BLaER1 treated with 17β-estradiol and CSF1 and Interleukin-3, amounts not matched to agents 10 nM and 100 nM (cell line): ENCODE measurements around the gene ZNF638.

Experiments used
- H3K27ac ChIP-seq, 11 experiments: shearing (Covaris generic); formaldehyde crosslinking; 2 replicates each; pipeline ENCODE4 v1.8.1; 2022
- H3K27me3 ChIP-seq, 11 experiments: shearing (Covaris generic); formaldehyde crosslinking; 2 replicates each; pipeline ENCODE4 v1.8.1; 2022
- H3K36me3 ChIP-seq, 11 experiments: shearing (Covaris generic); formaldehyde crosslinking; 2 replicates each; pipeline ENCODE4 v1.8.1; 2022
- H3K4me1 ChIP-seq, 10 experiments: shearing (Covaris generic); formaldehyde crosslinking; 2 replicates each; pipeline ENCODE4 v1.8.1; 2022
- H3K4me2 ChIP-seq, 11 experiments: shearing (Covaris generic); formaldehyde crosslinking; 2 replicates each; pipeline ENCODE4 v1.8.1; 2022
- H3K4me3 ChIP-seq, 10 experiments: shearing (Covaris generic); formaldehyde crosslinking; 2 replicates each; pipeline ENCODE4 v1.8.1; 2022
- H3K9ac ChIP-seq, 11 experiments: shearing (Covaris generic); formaldehyde crosslinking; 2 replicates each; pipeline ENCODE4 v1.8.1; 2022
- H3K9me3 ChIP-seq, 11 experiments: shearing (Covaris generic); formaldehyde crosslinking; replicated peaks in 1 of 11; 2 replicates each; pipeline ENCODE4 v1.8.1; 2022
- H4K20me1 ChIP-seq, 11 experiments: shearing (Covaris generic); formaldehyde crosslinking; 2 replicates each; pipeline ENCODE4 v1.8.1; 2022
- Cebpa-rat ChIP-seq, 11 experiments: shearing (Covaris generic); IDR thresholded peaks; 2 replicates each; pipeline ENCODE4 v1.8.1; 2022

Gene ZNF638

DNA sequence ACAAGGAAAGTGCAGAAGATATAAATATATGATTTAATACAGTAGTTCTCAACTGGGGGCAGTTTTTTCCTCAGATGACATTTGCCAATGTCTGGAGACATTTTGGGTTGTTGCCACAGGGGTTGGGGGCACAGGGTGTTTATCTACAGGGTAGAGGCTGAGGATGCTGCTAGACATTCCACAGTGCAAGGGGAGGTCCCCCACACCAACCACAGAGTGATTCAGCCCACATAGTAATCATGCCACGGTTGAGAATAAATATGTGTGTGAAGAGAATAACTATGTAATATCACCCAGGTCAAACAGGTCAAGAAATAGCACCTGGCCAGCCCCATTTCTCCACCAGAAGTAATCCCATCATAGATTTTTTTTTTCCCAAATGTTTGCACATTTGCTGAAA is 139.7 kb downstream of the ZNF638 start:
- Histone ChIP-seq H3K36me3 (peaks cover 0 to 36% (median 0%) of the 10 kb centered on the region in 11 experiments; a peak in 7 of 22 replicates), H3K27me3 (peaks cover 25 to 32% (median 29%) of the 10 kb centered on the region in 11 experiments), H3K4me3 (no peak overlapping the region), H3K9me3 (no peaks in the 10 kb centered on the region), H3K4me2 (no peak overlapping the region), H3K27ac (no peak overlapping the region), H3K4me1 (peaks cover 8 to 53% (median 24%) of the 10 kb centered on the region in 10 experiments; a peak in 19 of 20 replicates), H3K9ac (no peak overlapping the region), H4K20me1 (peaks cover 0 to 61% (median 31%) of the 10 kb centered on the region in 11 experiments; a peak in 18 of 22 replicates)
- no peak for TF ChIP-seq Cebpa-rat (IDR thresholded peaks at IDR 0.05)

DNA sequence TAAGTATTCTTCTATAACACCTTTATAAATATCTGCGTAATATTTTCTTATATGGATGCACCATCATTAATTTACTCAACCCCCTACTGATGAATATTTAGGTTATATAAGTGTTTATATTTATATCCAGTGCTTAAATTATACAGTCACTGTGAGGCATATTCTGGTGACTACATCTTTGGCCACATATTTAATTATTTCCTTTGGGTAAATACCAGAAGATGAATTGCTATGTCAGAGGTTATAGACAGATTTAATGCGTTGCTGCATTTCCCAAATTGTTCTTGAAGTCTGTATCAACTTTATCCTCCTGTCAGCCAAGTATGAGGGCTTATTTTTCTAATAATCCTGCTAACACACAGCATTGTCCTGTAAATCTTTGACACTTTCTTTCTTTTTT is 140.4 kb downstream of the ZNF638 start:
- no peak overlapping the region for H3K4me2 ChIP-seq
- H3K9ac ChIP-seq: no peak overlapping the region
- no peaks in the 10 kb centered on the region for H3K9me3 ChIP-seq

DNA sequence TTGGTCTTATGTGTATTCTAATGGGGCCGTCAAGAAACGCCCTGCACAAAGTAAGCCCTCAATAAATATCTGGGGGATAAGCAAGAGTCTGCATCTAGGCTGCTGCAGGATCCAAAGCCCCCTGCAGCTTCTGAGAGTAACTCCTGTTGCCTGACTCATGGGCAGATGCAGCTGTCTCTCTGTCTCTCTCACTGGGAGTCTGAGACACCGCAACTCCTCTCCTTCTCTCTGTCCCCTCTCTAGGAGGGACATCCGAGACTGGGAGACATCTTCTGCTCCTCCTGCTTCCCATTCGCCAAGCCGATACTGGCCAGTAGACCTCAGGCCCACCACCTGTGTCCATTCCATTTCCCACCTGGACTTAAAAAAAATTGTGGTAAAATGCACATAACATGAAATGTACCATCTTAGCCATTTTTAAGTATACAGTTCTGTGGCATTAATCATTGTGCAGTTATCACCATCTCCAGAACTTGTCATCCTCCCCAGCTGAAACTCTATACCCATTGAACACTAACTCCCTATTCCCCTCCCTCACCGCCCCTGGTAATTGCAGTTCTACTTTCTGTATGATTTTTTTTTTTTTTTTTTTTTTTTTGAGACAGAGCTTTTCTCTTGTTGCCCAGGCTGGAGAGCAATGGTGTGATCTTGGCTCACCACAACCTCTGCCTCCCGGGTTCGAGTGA is 141.9 kb downstream of the ZNF638 start:
- Histone ChIP-seq H3K27me3 (peaks cover 3 to 10% (median 7%) of the 10 kb centered on the region in 11 experiments; a peak in 20 of 22 replicates), H3K36me3 (peaks cover 0 to 31% (median 0%) of the 10 kb centered on the region in 11 experiments; a peak in 7 of 22 replicates), H3K4me2 (peak overlapping the region in 2 of 11 experiments; percentile 38 to 59; a peak in 3 of 22 replicates), H3K9me3 (peaks cover 0 to under 1% (median 0%) of the 10 kb centered on the region in 11 experiments; a peak in 1 of 22 replicates), H3K4me3 (no peak overlapping the region), H4K20me1 (peaks cover 0 to 48% (median 9%) of the 10 kb centered on the region in 11 experiments; a peak in 12 of 22 replicates), H3K27ac (no peak overlapping the region; a peak in 1 of 22 replicates), H3K4me1 (peaks cover 21 to 60% (median 34%) of the 10 kb centered on the region in 10 experiments), H3K9ac (no peak overlapping the region)
- no peak for TF ChIP-seq Cebpa-rat (IDR thresholded peaks at IDR 0.05)

More for the DNA sequence above, 140.4 kb downstream of the ZNF638 start:
- Histone ChIP-seq H3K36me3 (peaks cover 0 to 36% (median 0%) of the 10 kb centered on the region in 11 experiments; a peak in 7 of 22 replicates), H3K27me3 (peaks cover 18 to 25% (median 22%) of the 10 kb centered on the region in 11 experiments), H3K4me1 (peaks cover 7 to 59% (median 25%) of the 10 kb centered on the region in 10 experiments), H4K20me1 (peaks cover 0 to 59% (median 24%) of the 10 kb centered on the region in 11 experiments; a peak in 16 of 22 replicates), H3K27ac (no peak overlapping the region), H3K4me3 (no peak overlapping the region)
- TF ChIP-seq Cebpa-rat (IDR thresholded peaks at IDR 0.05): no peak

DNA sequence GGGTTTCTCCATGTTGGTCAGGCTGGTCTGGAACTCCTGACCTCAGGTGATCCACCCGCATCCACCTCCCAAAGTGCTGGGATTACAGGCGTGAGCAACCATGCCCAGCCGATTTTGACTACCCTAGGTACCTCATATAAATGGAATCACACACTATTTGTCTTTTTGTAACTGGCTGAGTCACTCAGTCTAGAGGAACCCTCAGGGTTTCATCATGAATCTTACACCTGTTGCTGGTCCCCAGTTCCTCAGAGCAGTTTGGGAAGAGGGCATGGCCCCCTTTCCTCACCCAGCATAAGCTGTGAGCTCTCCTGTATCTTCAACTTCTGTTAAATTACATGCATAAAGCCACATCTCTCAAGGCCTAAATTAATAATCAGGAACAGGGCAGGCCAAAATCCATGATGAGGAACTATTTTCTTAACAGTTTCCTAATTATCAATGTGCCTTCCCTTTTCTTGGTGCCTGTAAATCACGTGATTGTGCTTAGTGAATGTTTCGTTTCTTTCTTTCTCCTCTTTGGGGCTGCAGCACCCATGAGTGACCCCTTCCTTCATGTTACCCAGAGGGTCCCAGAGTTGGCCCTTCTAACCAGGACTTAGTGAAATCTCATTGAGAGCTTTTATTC is 142.6 kb downstream of the ZNF638 start:
- Histone ChIP-seq H3K36me3 (peaks cover 0 to 26% (median 0%) of the 10 kb centered on the region in 11 experiments; a peak in 7 of 22 replicates), H3K4me1 (peaks cover 28 to 54% (median 40%) of the 10 kb centered on the region in 10 experiments), H4K20me1 (peaks cover 0 to 41% (median 2%) of the 10 kb centered on the region in 11 experiments; a peak in 10 of 22 replicates), H3K4me2 (peak overlapping the region in 3 of 11 experiments; percentile 23 to 59 (median 38); a peak in 7 of 22 replicates), H3K9me3 (peaks cover 0 to 8% (median 0%) of the 10 kb centered on the region in 11 experiments; a peak in 2 of 22 replicates), H3K27me3 (peaks cover 0 to 3% (median 0%) of the 10 kb centered on the region in 11 experiments; a peak in 2 of 22 replicates), H3K27ac (no peak overlapping the region; a peak in 1 of 22 replicates), H3K9ac (no peak overlapping the region), H3K4me3 (no peak overlapping the region)
- TF ChIP-seq Cebpa-rat (IDR thresholded peaks at IDR 0.05): no peak

DNA sequence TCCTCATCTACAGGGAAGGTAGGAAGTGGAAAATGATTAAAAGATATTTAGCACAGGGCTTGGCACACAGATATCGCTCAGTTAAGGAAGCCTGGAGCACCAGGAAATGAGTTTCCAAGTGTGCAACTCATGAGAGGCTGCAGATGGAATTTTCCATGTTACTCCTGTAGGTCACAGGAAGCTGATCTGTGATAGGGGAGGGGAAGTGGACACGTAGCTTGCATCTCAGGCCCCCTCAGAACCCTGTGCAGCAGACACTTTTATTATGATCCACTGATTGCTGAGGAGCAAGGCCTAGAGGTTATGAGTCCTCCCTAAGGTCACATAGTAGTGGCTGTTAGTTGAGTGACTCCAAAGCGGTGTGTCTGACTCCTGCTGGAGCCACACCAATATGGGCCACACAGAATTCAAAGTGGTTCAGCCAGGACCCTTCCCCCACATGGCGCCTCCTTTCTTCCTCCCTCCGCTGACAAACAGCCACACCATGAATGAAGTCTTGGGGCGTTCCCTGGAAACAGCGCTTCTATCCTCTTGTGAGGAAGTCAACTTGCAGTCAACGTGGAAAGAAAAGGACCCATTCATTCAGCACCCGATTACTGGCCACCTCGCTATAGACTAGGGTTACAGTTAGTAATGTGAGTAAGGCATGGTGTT is 143.3 kb downstream of the ZNF638 start:
- Histone ChIP-seq H3K4me1 (peaks cover 32 to 48% (median 42%) of the 10 kb centered on the region in 10 experiments), H3K27me3 (no peaks in the 10 kb centered on the region), H3K36me3 (peaks cover 0 to 33% (median 0%) of the 10 kb centered on the region in 11 experiments; a peak in 7 of 22 replicates), H3K4me3 (no peak overlapping the region), H3K4me2 (peak overlapping the region in 3 of 11 experiments; percentile 23 to 59 (median 38); a peak in 6 of 22 replicates), H4K20me1 (peaks cover 0 to 42% (median 0%) of the 10 kb centered on the region in 11 experiments; a peak in 8 of 22 replicates), H3K9me3 (peaks cover 0 to 8% (median 0%) of the 10 kb centered on the region in 11 experiments; a peak in 3 of 22 replicates), H3K27ac (no peak overlapping the region; a peak in 1 of 22 replicates), H3K9ac (no peak overlapping the region)
- no peak for TF ChIP-seq Cebpa-rat (IDR thresholded peaks at IDR 0.05)

DNA sequence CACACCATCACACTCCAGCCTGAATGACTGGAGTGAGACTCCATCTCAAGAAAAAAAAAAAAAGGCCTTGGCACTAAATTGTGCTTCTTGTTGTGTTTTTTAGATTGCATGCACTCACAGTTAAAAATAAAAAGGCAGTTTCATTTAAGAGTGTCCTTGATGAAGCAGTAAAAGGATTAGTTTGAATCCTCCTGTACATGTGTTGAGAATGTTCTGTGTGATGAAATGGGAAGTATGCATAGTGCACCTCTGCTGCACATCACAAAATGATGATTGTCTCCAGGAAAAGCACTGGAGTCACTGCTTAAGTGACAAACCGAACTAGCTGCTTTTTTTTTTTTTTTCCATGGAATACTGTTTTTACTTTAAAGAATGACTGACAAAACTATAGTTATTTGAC is 144.9 kb downstream of the ZNF638 start:
- Histone ChIP-seq H3K4me2 (peak overlapping the region in 8 of 11 experiments; percentile 21 to 66 (median 55); a peak in 11 of 22 replicates), H3K9ac (no peak overlapping the region), H3K9me3 (peaks cover 0 to 8% (median 0%) of the 10 kb centered on the region in 11 experiments; a peak in 3 of 22 replicates), H3K27ac (peak overlapping the region in 2 of 11 experiments; percentile 23 to 35; a peak in 3 of 22 replicates), H3K36me3 (peaks cover 0 to 47% (median 0%) of the 10 kb centered on the region in 11 experiments; a peak in 8 of 22 replicates), H4K20me1 (peaks cover 0 to 45% (median 0%) of the 10 kb centered on the region in 11 experiments; a peak in 8 of 22 replicates), H3K4me3 (no peak overlapping the region), H3K4me1 (peaks cover 29 to 45% (median 41%) of the 10 kb centered on the region in 10 experiments), H3K27me3 (no peaks in the 10 kb centered on the region)
- TF ChIP-seq Cebpa-rat (IDR thresholded peaks at IDR 0.05): no peak

DNA sequence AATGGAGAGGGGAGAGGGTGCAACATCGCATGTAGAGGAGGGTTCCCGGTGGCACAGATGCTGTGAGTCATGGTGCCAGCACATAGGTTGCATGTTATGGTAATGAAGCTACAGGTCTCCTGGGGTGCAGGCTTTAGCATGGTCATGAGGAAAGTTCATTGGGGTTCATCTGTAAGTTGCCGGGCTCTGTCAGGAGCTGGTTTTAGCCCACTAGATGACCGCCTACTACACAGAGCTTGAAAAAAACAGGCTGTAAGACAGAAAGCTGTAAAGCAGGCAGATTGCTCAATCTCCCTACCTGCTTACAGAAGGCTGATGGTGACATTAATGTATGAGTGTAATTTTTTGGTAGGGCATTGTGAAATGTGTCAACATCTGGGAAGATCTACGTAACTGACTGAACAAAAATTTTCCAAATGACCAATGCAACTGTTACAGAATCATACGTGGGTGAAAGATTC is 145.7 kb downstream of the ZNF638 start:
- H3K4me2 ChIP-seq: peak overlapping the region in 10 of 11 experiments; percentile 4 to 66 (median 52); a peak in 19 of 22 replicates
- peak overlapping the region in 2 of 11 experiments; percentile 23 to 35; a peak in 3 of 22 replicates for H3K27ac ChIP-seq

More for the DNA sequence above, 145.7 kb downstream of the ZNF638 start:
- Histone ChIP-seq H3K36me3 (peaks cover 0 to 52% (median 0%) of the 10 kb centered on the region in 11 experiments; a peak in 11 of 22 replicates), H3K4me3 (no peak overlapping the region), H3K9me3 (peaks cover 0 to 8% (median 0%) of the 10 kb centered on the region in 11 experiments; a peak in 3 of 22 replicates), H3K4me1 (peaks cover 29 to 49% (median 42%) of the 10 kb centered on the region in 10 experiments), H3K27me3 (no peaks in the 10 kb centered on the region), H3K9ac (no peak overlapping the region), H4K20me1 (peaks cover 0 to 50% (median 0%) of the 10 kb centered on the region in 11 experiments; a peak in 8 of 22 replicates)
- TF ChIP-seq Cebpa-rat (IDR thresholded peaks at IDR 0.05): peak in 4 of 11 experiments; percentile 14 to 75 (median 42); a peak in 3 of 22 replicates
